Large intestine (tissue), 3 donors: ENCODE measurements around the gene CENPW. TPM values are rescaled to one million over a fixed set of nuclear protein-coding genes. Genes with fewer than 3 reads are reported as not detected.

Experiments used
- DNase-seq, 2 donors: peaks; one replicate each; pipeline versions ENCODE4 v3.0.0 to v3.0.0-alpha.2; 2013
- H3K27ac ChIP-seq: one replicate; pipeline ENCODE4 v1.5.1; 2013; ENCODE audit warnings: low read length
- H3K27me3 ChIP-seq: 2 replicates; pipeline ENCODE4 v1.6.1; 2013; ENCODE audit warnings: low read length; ENCODE audit not compliant: control insufficient read depth, insufficient read depth
- H3K36me3 ChIP-seq: 2 replicates; pipeline ENCODE4 v1.6.1; 2013; ENCODE audit warnings: low read length; ENCODE audit not compliant: control insufficient read depth, insufficient read depth
- H3K4me1 ChIP-seq: one replicate; pipeline ENCODE4 v1.6.1; 2013; ENCODE audit warnings: low read length; ENCODE audit not compliant: control insufficient read depth, insufficient read depth
- H3K4me3 ChIP-seq: one replicate; pipeline ENCODE4 v1.5.1; 2013; ENCODE audit warnings: low read length
- H3K9me3 ChIP-seq: one replicate; pipeline ENCODE4 v1.6.1; 2013; ENCODE audit warnings: mild to moderate bottlenecking, low read depth, low read length, moderate library complexity; ENCODE audit not compliant: control insufficient read depth
- WGBS: methylation state at CpG from one replicate; pipeline ENCODE4 v1.1.5; 2013; ENCODE audit warnings: low lambda C conversion rate; ENCODE audit not compliant: insufficient coverage; 5-methylcytosine and 5-hydroxymethylcytosine counted together
- polyA plus RNA-seq: library from polyadenylated mRNA; unstranded; fragments of 120-200 nt; gene quantifications from one replicate; pipeline ENCODE4 v1.2.1, GENCODE V29; 2013

The CENPW gene
- polyA plus RNA-seq, 1 donor, result 13.9 TPM

DNA sequence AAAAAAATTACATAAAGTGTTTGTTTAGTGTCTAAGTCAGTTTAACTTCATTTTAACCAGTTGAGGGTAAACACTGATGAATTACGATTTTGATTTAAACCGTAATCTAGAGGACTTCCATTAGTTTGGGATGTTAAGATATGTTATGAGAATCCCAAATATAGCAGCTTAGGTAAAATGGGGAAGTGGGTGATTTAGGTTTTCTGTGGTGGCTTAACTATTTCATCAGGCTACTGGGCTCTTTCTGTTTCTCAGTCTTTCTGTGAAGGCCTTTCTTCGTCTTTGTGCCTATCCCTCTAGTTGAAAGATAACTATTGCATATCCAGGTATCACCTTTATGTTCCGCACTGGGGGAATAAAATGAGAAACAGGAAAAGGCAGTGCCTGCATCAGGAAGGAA is 27.9 kb downstream of the CENPW start:
- Histone ChIP-seq H3K36me3 (no peaks in the 10 kb centered on the region), H3K4me1 (no peaks in the 10 kb centered on the region), H3K27me3 (no peaks in the 10 kb centered on the region), H3K9me3 (no peaks in the 10 kb centered on the region), H3K27ac (no peak overlapping the region), H3K4me3 (no peak overlapping the region)
- no CpG with 5 or more reads among the region's 4 CpGs for WGBS
- DNase-seq, result no peak

GRCh38 chr6:126372626-126373025 is 32.7 kb downstream of the CENPW start:
- H3K27me3 ChIP-seq, result no peaks in the 10 kb centered on the region
- H3K27ac ChIP-seq, result no peak overlapping the region
- no peak for DNase-seq
- no peak overlapping the region for H3K4me3 ChIP-seq
- 94% methylated on average over 2 of the region's 2 CpGs for WGBS
- no peaks in the 10 kb centered on the region for H3K4me1 ChIP-seq
- no peaks in the 10 kb centered on the region for H3K36me3 ChIP-seq
- H3K9me3 ChIP-seq, result no peaks in the 10 kb centered on the region

- DNase-seq, result no peak
- Histone ChIP-seq H3K36me3 (no peaks in the 10 kb centered on the region), H3K9me3 (no peaks in the 10 kb centered on the region), H3K27ac (no peak overlapping the region), H3K27me3 (no peaks in the 10 kb centered on the region), H3K4me1 (no peaks in the 10 kb centered on the region), H3K4me3 (no peak overlapping the region)
- WGBS, result 100% methylated on average over 1 of the region's 4 CpGs
These were observed 33.4 kb downstream of the CENPW start for GRCh38 chr6:126373344-126373743.

DNA sequence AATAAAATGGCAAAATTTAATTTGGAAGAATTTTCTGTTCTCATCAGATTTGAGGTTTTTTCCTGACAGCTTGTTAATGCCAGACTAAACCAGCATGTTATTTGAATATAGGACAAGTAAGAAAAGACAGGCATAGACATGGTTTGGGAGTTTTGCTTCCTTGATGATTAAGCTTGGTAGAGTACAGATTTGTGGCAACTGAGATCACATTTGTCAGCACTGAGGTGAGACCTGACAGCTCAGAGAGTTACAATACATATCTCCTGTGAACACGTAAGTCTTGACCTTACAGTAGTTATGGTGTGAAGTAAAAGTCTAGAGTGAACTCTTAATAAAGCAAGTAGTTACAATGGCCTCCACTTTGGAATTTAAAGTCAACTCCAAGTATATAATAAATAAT is 34.5 kb downstream of the CENPW start:
- Histone ChIP-seq H3K36me3 (no peaks in the 10 kb centered on the region), H3K4me1 (no peaks in the 10 kb centered on the region), H3K27me3 (no peaks in the 10 kb centered on the region), H3K4me3 (no peak overlapping the region), H3K9me3 (no peaks in the 10 kb centered on the region), H3K27ac (no peak overlapping the region)
- no peak for DNase-seq
- WGBS, result no CpG with 5 or more reads among the region's 1 CpG

- 94% methylated on average over 2 of the region's 2 CpGs for WGBS
- Histone ChIP-seq H3K27ac (no peak overlapping the region), H3K9me3 (no peaks in the 10 kb centered on the region), H3K4me3 (no peak overlapping the region), H3K4me1 (no peaks in the 10 kb centered on the region), H3K27me3 (no peaks in the 10 kb centered on the region), H3K36me3 (no peaks in the 10 kb centered on the region)
- DNase-seq, result no peak
These were observed 36.8 kb downstream of the CENPW start for GRCh38 chr6:126376682-126377081.

GRCh38 chr6:126377594-126378153 is 37.8 kb downstream of the CENPW start:
- Histone ChIP-seq H3K27ac (no peak overlapping the region), H3K27me3 (no peaks in the 10 kb centered on the region), H3K36me3 (no peaks in the 10 kb centered on the region), H3K4me1 (no peaks in the 10 kb centered on the region), H3K4me3 (no peak overlapping the region), H3K9me3 (no peaks in the 10 kb centered on the region)
- no CpG with 5 or more reads among the region's 2 CpGs for WGBS
- no peak for DNase-seq

DNA sequence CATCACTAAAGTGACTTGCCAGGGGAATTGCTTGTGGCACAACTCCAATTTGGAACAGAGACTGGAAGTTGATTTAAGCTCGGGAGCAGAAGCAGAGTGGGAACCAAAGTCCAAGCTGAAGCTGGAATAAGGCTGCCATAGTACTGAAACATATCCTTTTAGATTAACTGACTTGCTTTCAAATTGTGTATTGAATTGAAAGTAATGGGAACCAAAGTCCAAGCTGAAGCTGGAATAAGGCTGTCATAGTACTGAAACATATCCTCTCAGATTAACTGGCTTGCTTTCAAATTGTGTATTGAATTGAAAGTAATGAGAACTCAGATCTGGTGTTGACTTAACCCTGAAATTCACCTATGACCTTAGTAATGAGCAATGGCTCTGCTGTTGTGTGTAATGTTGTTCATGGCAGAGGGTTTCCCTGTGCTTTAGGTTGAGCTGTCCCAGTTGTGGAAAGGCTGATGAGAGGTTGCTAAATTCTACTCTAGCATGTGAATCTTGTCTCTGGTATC is 40.2 kb downstream of the CENPW start:
- no peak overlapping the region for H3K27ac ChIP-seq
- no peak overlapping the region for H3K4me3 ChIP-seq
- no peaks in the 10 kb centered on the region for H3K27me3 ChIP-seq
- no peaks in the 10 kb centered on the region for H3K9me3 ChIP-seq
- no peaks in the 10 kb centered on the region for H3K36me3 ChIP-seq
- 67% methylated on average over 1 of the region's 1 CpG for WGBS
- DNase-seq, result no peak
- no peaks in the 10 kb centered on the region for H3K4me1 ChIP-seq

DNA sequence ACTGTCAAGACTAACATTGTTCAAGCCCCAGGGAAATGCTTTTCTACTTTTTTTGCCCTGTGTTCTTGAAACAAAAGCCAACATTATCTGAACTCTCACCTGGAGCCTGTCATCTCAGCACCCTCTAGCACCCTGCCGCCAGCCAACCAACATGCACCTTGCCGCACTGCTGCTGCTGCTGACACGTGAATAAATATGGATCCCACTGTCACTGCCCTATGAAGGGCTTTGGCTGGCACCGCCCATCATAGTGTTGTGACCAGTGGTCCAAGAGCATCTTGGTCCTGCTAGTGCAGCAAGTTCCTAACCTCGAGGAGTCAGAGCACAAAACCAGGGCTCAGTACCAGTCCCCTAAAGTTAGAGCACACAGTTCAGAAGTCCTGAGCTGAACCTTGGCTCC is 41.6 kb downstream of the CENPW start:
- Histone ChIP-seq H3K4me1 (no peaks in the 10 kb centered on the region), H3K27me3 (no peaks in the 10 kb centered on the region), H3K9me3 (no peaks in the 10 kb centered on the region), H3K36me3 (no peaks in the 10 kb centered on the region), H3K27ac (no peak overlapping the region), H3K4me3 (no peak overlapping the region)
- no peak for DNase-seq
- no CpG with 5 or more reads among the region's 5 CpGs for WGBS

DNA sequence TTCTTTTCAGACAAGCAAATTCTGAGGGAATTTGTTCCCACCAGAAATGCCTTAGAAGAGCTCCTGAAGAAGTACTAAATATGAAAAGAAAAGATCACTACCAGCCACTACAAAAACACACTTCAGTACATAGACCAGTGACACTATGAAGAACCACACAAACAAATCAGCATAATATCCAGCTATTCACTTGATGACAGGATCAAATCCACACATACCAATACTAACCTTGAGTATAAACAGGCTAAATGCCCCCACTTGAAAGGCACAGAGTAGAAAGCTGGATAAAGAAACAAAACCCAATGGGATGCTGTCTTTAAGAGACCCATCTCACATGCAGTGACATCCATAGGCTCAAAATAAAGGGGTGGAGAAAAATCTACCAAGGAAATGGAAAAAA is 43.3 kb downstream of the CENPW start:
- Histone ChIP-seq H3K4me3 (no peak overlapping the region), H3K27me3 (no peaks in the 10 kb centered on the region), H3K36me3 (no peaks in the 10 kb centered on the region), H3K4me1 (no peaks in the 10 kb centered on the region), H3K9me3 (no peaks in the 10 kb centered on the region), H3K27ac (no peak overlapping the region)
- no peak for DNase-seq

DNA sequence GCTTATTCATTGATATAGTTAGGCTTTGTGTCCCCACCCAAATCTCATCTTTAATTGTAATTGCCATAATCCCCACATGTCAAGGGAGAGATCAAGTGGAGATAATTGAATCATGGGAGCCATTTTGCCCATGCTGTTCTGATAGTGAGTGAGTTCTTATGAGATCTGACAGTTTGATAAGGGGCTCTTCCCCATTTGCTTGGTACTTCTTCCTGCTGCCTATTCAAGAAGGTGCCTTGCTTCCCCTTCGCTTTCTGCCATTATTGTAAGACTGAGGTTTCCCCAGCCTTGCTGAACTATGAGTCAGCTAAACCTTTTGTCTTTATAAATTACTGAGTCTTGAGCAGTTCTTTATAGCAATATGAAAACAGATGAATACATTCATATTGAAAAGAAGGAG is 45.6 kb downstream of the CENPW start:
- Histone ChIP-seq H3K4me3 (no peak overlapping the region), H3K36me3 (no peaks in the 10 kb centered on the region), H3K27ac (no peak overlapping the region), H3K9me3 (no peaks in the 10 kb centered on the region), H3K4me1 (no peaks in the 10 kb centered on the region), H3K27me3 (no peaks in the 10 kb centered on the region)
- no CpG with 5 or more reads among the region's 1 CpG for WGBS
- DNase-seq, result no peak

- no CpG with 5 or more reads among the region's 3 CpGs for WGBS
- H3K4me1 ChIP-seq, result no peaks in the 10 kb centered on the region
- no peaks in the 10 kb centered on the region for H3K27me3 ChIP-seq
- H3K9me3 ChIP-seq, result no peaks in the 10 kb centered on the region
- no peak overlapping the region for H3K27ac ChIP-seq
- no peak for DNase-seq
- no peak overlapping the region for H3K4me3 ChIP-seq
- no peaks in the 10 kb centered on the region for H3K36me3 ChIP-seq
These were observed 48.2 kb downstream of the CENPW start for GRCh38 chr6:126388104-126388598.
